AG09309 (cell line): Measurements from ENCODE around the gene CDC42BPA.

Source experiments
- DNase-seq: peaks from one replicate; pipeline ENCODE4 v3.0.0-alpha.2; 2010; ENCODE audit warnings: low read depth
- H3K4me3 ChIP-seq: 2 replicates; pipeline ENCODE4 v1.5.1; 2011; ENCODE audit warnings: mild to moderate bottlenecking, low read depth, low read length, moderate library complexity; ENCODE audit not compliant: control insufficient read depth
- TF ChIP-seq, protein P1 (sequence below): IDR thresholded peaks from 2 replicates; pipeline ENCODE4 v1.5.1; 2011; ENCODE audit warnings: mild to moderate bottlenecking, low read depth, low read length, inconsistent platforms; ENCODE audit not compliant: insufficient read depth, control insufficient read depth; ENCODE audit errors: missing control alignments

Gene CDC42BPA

DNA sequence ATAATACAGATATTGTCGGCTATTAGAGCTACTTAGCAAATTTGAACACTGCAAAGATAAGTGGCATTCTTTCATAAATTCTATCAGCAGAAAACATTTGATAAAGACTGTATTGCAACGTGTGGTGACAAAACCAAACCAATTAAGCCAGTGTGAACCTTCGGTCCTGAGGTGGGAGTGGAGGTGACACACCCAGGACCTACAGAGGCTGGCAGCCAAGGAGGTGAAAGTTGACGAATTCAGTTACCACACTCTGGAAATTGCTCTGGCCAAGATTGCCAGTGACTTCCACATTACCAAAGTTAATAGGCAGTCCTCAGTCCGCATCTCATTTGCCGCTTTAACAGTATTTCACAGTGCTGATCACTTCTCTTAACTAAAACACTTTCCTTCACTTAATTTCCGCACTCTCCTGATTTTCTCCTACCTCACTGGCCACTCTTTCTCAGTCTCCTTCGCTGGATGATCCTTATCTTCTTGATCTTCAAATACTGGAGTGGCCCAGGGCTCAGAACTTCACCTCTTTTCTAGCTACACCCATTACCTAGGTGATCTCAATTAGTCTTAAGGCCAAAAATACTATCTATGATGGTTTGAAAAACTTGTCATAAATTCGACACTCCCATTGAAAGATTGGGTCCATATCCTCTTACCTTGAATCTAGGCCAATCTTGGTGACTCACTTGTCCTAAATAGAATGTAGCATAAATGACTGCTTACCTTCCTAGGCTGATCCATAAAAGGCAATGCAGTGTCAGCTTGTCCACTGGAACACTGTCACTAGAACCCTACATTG, 5.1 kb upstream of the CDC42BPA start:
- TF ChIP-seq, protein P1, sequence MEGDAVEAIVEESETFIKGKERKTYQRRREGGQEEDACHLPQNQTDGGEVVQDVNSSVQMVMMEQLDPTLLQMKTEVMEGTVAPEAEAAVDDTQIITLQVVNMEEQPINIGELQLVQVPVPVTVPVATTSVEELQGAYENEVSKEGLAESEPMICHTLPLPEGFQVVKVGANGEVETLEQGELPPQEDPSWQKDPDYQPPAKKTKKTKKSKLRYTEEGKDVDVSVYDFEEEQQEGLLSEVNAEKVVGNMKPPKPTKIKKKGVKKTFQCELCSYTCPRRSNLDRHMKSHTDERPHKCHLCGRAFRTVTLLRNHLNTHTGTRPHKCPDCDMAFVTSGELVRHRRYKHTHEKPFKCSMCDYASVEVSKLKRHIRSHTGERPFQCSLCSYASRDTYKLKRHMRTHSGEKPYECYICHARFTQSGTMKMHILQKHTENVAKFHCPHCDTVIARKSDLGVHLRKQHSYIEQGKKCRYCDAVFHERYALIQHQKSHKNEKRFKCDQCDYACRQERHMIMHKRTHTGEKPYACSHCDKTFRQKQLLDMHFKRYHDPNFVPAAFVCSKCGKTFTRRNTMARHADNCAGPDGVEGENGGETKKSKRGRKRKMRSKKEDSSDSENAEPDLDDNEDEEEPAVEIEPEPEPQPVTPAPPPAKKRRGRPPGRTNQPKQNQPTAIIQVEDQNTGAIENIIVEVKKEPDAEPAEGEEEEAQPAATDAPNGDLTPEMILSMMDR = no peak
- H3K4me3 ChIP-seq = no peak overlapping the region
- no peak for DNase-seq

DNA sequence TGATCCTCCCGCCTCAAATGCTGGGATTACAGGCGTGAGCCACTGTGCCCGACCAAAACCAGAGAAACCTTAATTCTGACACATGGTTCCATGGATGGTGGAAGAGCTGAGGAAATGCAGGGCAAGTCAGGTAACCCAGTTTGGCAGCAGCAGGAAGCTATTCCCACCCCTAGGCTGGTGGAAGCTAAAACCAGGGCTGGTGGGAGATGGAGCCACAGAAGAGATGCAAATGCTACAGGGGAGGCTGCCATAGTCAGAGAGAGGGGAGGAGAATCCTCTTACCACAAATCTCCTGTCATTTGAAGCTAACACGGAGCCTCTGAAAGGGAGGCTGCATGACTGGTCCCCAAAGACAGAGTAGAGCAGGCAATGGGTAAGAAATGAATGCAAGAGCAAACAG, 4.1 kb upstream of the CDC42BPA start:
- TF ChIP-seq, protein P1 = no peak
- no peak for DNase-seq
- no peak overlapping the region for H3K4me3 ChIP-seq

DNA sequence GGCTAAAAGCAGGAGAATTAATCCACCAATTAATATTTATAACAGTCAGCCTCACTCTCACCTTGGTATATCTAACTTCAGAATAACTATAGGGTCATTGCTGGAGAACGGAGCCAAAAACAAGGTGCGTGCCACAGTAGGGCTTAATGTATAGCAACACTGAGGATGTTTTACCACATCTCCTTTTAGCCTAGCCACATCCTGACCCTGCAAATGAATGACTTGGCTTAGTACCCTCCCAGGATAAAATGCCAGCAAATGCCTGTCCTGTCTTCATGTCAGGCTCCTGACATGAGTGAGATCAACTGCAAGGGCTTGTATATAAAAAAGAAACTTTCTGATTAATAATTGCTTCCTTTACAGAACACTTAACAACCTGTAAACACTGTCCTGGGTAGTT, 2.7 kb upstream of the CDC42BPA start:
- H3K4me3 ChIP-seq = no peak overlapping the region
- DNase-seq = no peak
- TF ChIP-seq, protein P1 = no peak

DNA sequence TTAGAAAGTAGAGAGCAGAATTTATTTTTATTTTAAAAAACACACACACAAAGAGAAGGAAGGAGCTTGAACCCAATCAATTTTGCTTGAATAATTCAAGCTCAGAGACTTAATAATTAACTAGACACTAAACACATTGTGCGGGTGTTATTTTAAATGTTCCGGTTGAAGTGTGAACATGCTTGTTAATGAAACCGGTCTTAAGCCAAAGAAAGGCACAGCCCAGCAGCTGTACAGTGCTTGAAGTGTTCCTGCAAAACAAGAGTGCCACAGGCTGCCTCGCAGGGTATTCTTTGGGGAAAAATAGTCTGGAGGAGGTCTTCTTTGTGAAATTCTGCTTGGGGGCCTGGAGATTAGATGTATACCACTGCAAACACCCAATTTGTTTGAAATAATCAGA, 2.2 kb upstream of the CDC42BPA start:
- TF ChIP-seq, protein P1 = no peak
- DNase-seq = no peak
- no peak overlapping the region for H3K4me3 ChIP-seq

DNA sequence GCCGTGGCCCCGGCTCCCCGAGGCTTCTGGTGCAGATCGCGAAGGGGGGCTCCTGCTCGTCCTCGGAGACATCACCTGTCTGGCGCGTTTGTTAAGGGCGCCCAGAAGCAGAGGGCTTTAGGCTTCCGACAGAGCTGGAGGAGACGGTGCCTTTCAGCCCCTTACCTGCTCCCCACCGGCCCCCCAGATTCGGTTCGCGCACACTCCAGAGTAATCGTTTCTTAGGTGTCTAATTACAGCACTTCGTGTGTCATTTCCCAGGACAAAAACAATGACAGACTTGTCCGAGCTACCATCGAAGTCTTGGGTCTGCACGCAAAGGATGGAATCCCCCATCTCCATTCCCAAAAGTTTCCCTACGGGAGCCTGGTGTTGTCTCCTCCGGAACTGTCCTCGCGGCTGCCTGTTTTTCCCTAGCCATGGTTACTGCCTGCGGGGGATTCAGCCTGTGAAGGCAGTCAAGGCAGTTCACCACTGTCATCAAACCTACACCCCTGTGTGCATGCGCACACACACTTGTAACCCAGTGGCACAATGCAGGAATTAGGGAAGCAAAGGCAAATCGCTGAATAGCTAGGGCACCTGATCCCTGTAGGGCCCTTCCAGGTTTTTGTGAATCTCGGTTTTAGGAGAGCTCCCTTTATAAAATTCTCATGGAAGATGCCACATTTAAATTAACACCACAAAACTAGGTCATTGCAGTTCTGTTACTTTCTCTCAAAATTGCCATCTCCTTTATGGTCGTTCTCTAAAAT, 738 bp upstream of the CDC42BPA start:
- peak overlapping the region; percentile 85 for H3K4me3 ChIP-seq
- no peak for DNase-seq
- TF ChIP-seq, protein P1 = no peak

DNA sequence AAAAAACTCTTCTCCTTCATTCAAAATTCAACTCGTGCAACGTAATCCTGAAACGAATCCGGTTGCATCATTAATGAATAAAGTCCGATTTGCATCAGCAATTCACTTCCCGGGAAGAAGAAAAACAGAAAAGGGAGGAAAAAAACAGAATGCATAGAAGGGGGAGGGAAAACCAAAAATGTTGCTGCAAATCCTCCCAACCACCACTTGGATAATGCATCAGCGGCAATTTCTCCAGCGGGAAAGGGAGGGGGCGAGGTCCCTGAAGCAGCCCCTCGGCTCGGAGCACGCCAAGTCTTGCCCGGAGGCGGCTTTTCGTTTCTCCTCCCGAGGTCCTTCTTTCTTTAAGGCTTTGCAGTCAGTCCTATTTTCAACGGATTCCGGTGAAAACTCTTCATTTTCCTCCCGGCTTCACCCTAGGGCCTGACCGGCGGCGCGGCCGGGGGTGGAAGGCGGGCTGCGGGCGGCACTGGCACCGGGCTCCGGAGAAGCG, 723 bp downstream of the CDC42BPA start:
- H3K4me3 ChIP-seq = peak overlapping the region; percentile 85
- no peak for DNase-seq

More for the DNA sequence above, 723 bp downstream of the CDC42BPA start:
- TF ChIP-seq, protein P1 = peak; percentile 28
